IMR-90 (cell line): ENCODE results near the gene LINGO1. TPM values are rescaled to one million over a fixed set of nuclear protein-coding genes. Genes with fewer than 3 reads are reported as not detected.

Experiments
- ATAC-seq: fragments of 200-7000 bp; cut with Tn5 transposase; 2 replicates; pipeline ENCODE4 v1.9.1; 2020; ENCODE audit warnings: low read depth, mild to moderate bottlenecking, moderate library complexity
- BruUV-seq: library from RNA; stranded (reverse); fragments of 400-500 nt; replicated peaks from 2 replicates; lab custom pipeline; 2021; lab: Mats Ljungman, UMichigan
- CTCF ChIA-PET: fragments of 300-600 bp; formaldehyde crosslinking; extraction: SDS; loops from one replicate; lab custom pipeline; 2021; ENCODE audit warnings: antibody characterized with exemption; lab: Yijun Ruan, JAX
- POLR2A ChIA-PET: fragments of 300-600 bp; sonication (Branson Sonifier 250); formaldehyde crosslinking; loops from one replicate; lab custom pipeline; 2022; ENCODE audit warnings: antibody characterized with exemption; ENCODE audit not compliant: unreplicated experiment; lab: Charles Lee
- DNase-seq: peaks from one replicate; pipeline ENCODE4 v3.0.0; 2013
- H2AFZ ChIP-seq: replicated peaks from 2 replicates; pipeline ENCODE3; 2013; ENCODE audit warnings: low read length, mild to moderate bottlenecking; ENCODE audit not compliant: poor library complexity
- H2AK5ac ChIP-seq: 2 replicates; pipeline ENCODE4 v1.6.1; 2013; ENCODE audit warnings: low read depth, low read length, inconsistent platforms
- H2AK9ac ChIP-seq: replicated peaks from 2 replicates; pipeline ENCODE3; 2013; ENCODE audit warnings: mild to moderate bottlenecking, low read depth, low read length, moderate library complexity; ENCODE audit not compliant: poor library complexity
- H2BK120ac ChIP-seq: 2 replicates; pipeline ENCODE4 v1.6.1; 2013; ENCODE audit warnings: low read depth, low read length, inconsistent platforms
- H2BK15ac ChIP-seq: 3 replicates; pipeline ENCODE4 v1.6.1; 2013; ENCODE audit warnings: low read depth, low read length, inconsistent platforms
- H2BK20ac ChIP-seq: 2 replicates; pipeline ENCODE4 v1.6.1; 2013; ENCODE audit warnings: low read depth, mild to moderate bottlenecking, inconsistent platforms, low read length, moderate library complexity
- H2BK5ac ChIP-seq: 2 replicates; pipeline ENCODE4 v1.6.1; 2013; ENCODE audit warnings: mild to moderate bottlenecking, low read depth, low read length, inconsistent platforms; ENCODE audit not compliant: poor library complexity, severe bottlenecking
- H3K14ac ChIP-seq: replicated peaks from 2 replicates; pipeline ENCODE4 v1.6.1; 2013; ENCODE audit warnings: low read depth, low read length, inconsistent platforms
- H3K18ac ChIP-seq: 2 replicates; pipeline ENCODE4 v1.6.1; 2013; ENCODE audit warnings: low read depth, low read length, control low read depth
- H3K23ac ChIP-seq: 2 replicates; pipeline ENCODE4 v1.6.1; 2013; ENCODE audit warnings: low read depth, low read length, inconsistent platforms
- H3K27ac ChIP-seq: 2 replicates; pipeline ENCODE4 v1.5.1; 2013; ENCODE audit warnings: mild to moderate bottlenecking, control low read depth, low read length; ENCODE audit not compliant: insufficient read depth
- H3K27me3 ChIP-seq: 2 replicates; pipeline ENCODE4 v1.6.1; 2013; ENCODE audit warnings: low read length; ENCODE audit not compliant: control insufficient read depth, insufficient read depth
- H3K36me3 ChIP-seq: 2 replicates; pipeline ENCODE4 v1.6.1; 2013; ENCODE audit warnings: low read length, mixed read lengths; ENCODE audit not compliant: control insufficient read depth, insufficient read depth
- H3K4ac ChIP-seq: 2 replicates; pipeline ENCODE4 v1.6.1; 2013; ENCODE audit warnings: low read depth, low read length, inconsistent platforms
- H3K4me1 ChIP-seq: 2 replicates; pipeline ENCODE4 v1.6.1; 2013; ENCODE audit warnings: low read length, mixed read lengths; ENCODE audit not compliant: control insufficient read depth, insufficient read depth
- H3K4me2 ChIP-seq: 2 replicates; pipeline ENCODE4 v1.6.1; 2013; ENCODE audit warnings: low read depth, mild to moderate bottlenecking, control low read depth, low read length, moderate library complexity
- H3K4me3 ChIP-seq: 2 replicates; pipeline ENCODE4 v1.5.1; 2013; ENCODE audit warnings: low read depth, mild to moderate bottlenecking, control low read depth, low read length, moderate library complexity; ENCODE audit not compliant: insufficient read depth
- H3K56ac ChIP-seq: 2 replicates; pipeline ENCODE4 v1.6.1; 2013; ENCODE audit warnings: low read length, inconsistent platforms; ENCODE audit not compliant: insufficient read depth; ENCODE audit errors: extremely low read depth
- H3K79me1 ChIP-seq, 2 experiments: 2 replicates each; pipeline ENCODE4 v1.6.1; 2013; ENCODE audit warnings: low read length in 2 of 2, inconsistent platforms in 1 of 2, low read depth in 1 of 2
- H3K9ac ChIP-seq: 2 replicates; pipeline ENCODE4 v1.6.1; 2013; ENCODE audit warnings: low read depth, low read length, control low read depth
- H3K9me1 ChIP-seq: 2 replicates; pipeline ENCODE4 v1.6.1; 2013; ENCODE audit warnings: low read length, inconsistent platforms; ENCODE audit not compliant: insufficient read depth
- H3K9me3 ChIP-seq: 2 replicates; pipeline ENCODE4 v1.6.1; 2013; ENCODE audit warnings: low read length; ENCODE audit not compliant: control insufficient read depth, insufficient read depth
- H4K20me1 ChIP-seq: 2 replicates; pipeline ENCODE4 v1.6.1; 2013; ENCODE audit warnings: low read length, inconsistent platforms; ENCODE audit not compliant: insufficient read depth
- H4K5ac ChIP-seq: 2 replicates; pipeline ENCODE4 v1.6.1; 2013; ENCODE audit warnings: mild to moderate bottlenecking, low read depth, low read length, control low read depth
- H4K8ac ChIP-seq, 2 experiments: 2 replicates each; pipeline ENCODE4 v1.6.1; 2013; ENCODE audit warnings: low read depth in 2 of 2, low read length in 2 of 2, control low read depth in 1 of 2, inconsistent platforms in 1 of 2
- H4K91ac ChIP-seq: 2 replicates; pipeline ENCODE4 v1.6.1; 2013; ENCODE audit warnings: low read depth, low read length, inconsistent platforms; ENCODE audit not compliant: insufficient read depth
- WGBS, 2 experiments: methylation state at CpG; one replicate each; pipeline versions ENCODE4 v1.1.5 to v1.1.7; 2013; ENCODE audit warnings: missing lambda C conversion rate in 2 of 2; ENCODE audit not compliant: insufficient read length in 1 of 2; ENCODE audit errors: extremely low coverage in 2 of 2; 5-methylcytosine and 5-hydroxymethylcytosine counted together
- dilution Hi-C: fragments of 300-500 bp; cut with HindIII; formaldehyde crosslinking; loops from one replicate; pipeline ENCODE4 v1.14.3; 2018; ENCODE audit warnings: low sequenced_read_pairs; ENCODE audit not compliant: unreplicated experiment
- in situ Hi-C: fragments of 300-500 bp; cut with MboI; formaldehyde crosslinking; loops from 3 replicates; pipeline ENCODE4 v1.14.3; 2019; ENCODE audit warnings: low sequenced_read_pairs, inconsistent platforms, mixed read lengths
- intact Hi-C: fragments of 100-400 bp; cut with micrococcal nuclease; formaldehyde crosslinking; loops from 2 replicates; pipeline ENCODE4 v1.10.0; 2022
- polyA plus RNA-seq, 3 experiments: library from polyadenylated mRNA; depleted of rRNA; stranded (reverse); fragments of >200 nt; gene quantifications; 2 replicates each; pipeline ENCODE4 v1.2.3, GENCODE V29; 2012; ENCODE audit warnings: low replicate concordance in 1 of 3
- total RNA-seq: library from RNA; depleted of rRNA; stranded (reverse); fragments of >200 nt; gene quantifications from 2 replicates; pipeline ENCODE4 v1.2.3, GENCODE V29; 2012
- TF ChIP-seq, protein P1 (sequence below): fragments of 150-350 bp; IDR thresholded peaks from 2 replicates; pipeline ENCODE4 v1.6.1; 2016; ENCODE audit warnings: low read depth, mild to moderate bottlenecking, low read length, moderate library complexity, borderline replicate concordance

Gene LINGO1
- total and polyA plus RNA-seq, 2 of the 4 experiments (the other 2 are of a cell fraction): 0.05 TPM; not detected in 1

DNA sequence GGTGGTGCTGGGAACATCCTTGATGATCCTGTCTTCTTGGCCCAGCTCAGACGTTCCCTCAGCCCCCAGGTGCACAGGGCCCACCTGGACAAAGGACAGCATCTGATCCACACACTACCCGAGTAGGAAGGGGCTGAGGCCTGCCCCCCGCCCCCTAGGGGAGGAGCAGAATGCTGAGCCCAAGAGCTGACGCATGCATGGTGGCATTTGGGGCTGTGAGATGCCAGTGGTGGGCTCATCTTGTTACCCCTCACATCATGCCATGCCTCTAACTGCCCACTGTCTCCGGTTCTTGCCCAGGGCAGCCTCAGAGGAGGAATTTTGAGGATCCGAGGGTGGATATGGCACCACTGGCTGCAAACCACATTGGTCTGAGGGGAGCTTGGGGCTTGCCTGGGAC is 61.5 kb downstream of the LINGO1 start:
- no peaks in the 10 kb centered on the region for H3K79me1 ChIP-seq
- H3K9me3 ChIP-seq: no peaks in the 10 kb centered on the region
- in situ Hi-C loops (no loop called here), intact Hi-C loops (no loop called here), dilution Hi-C loops (no loop called here)
- DNase-seq (no peak), ATAC-seq (no peak)
- no TSS peak for BruUV-seq
- H3K14ac ChIP-seq: no peak overlapping the region
- H3K27ac ChIP-seq: no peak overlapping the region
- H3K9me1 ChIP-seq: no peaks in the 10 kb centered on the region
- H4K20me1 ChIP-seq: no peaks in the 10 kb centered on the region
- H3K18ac ChIP-seq: no peak overlapping the region
- WGBS, 2 experiments: no CpG with 5 or more reads among the region's 6 CpGs
- H3K56ac ChIP-seq: no peak overlapping the region
- H3K36me3 ChIP-seq: no peaks in the 10 kb centered on the region
- peaks cover 18% of the 10 kb centered on the region for H3K27me3 ChIP-seq
- H2BK120ac ChIP-seq: no peak overlapping the region
- ChIA-PET POLR2A (no interaction called here), CTCF (no interaction called here)
- no peak overlapping the region for H2BK5ac ChIP-seq
- no peak overlapping the region for H3K23ac ChIP-seq
- H4K8ac ChIP-seq: no peak overlapping the region
- TF ChIP-seq, protein P1, sequence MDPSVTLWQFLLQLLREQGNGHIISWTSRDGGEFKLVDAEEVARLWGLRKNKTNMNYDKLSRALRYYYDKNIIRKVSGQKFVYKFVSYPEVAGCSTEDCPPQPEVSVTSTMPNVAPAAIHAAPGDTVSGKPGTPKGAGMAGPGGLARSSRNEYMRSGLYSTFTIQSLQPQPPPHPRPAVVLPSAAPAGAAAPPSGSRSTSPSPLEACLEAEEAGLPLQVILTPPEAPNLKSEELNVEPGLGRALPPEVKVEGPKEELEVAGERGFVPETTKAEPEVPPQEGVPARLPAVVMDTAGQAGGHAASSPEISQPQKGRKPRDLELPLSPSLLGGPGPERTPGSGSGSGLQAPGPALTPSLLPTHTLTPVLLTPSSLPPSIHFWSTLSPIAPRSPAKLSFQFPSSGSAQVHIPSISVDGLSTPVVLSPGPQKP: no peak
- H4K91ac ChIP-seq: no peak overlapping the region
- no peak overlapping the region for H3K4ac ChIP-seq
- no peak overlapping the region for H3K4me3 ChIP-seq
- no peak overlapping the region for H2BK15ac ChIP-seq
- H2AK9ac ChIP-seq: no peak overlapping the region
- no peak overlapping the region for H3K9ac ChIP-seq
- H4K5ac ChIP-seq: no peak overlapping the region
- H3K4me1 ChIP-seq: peaks cover 6% of the 10 kb centered on the region; the same call in 1 of the 2 replicates
- H2BK20ac ChIP-seq: no peak overlapping the region
- no peak overlapping the region for H2AFZ ChIP-seq
- H3K4me2 ChIP-seq: no peak overlapping the region
- H2AK5ac ChIP-seq: no peak overlapping the region
